HPDE6-E6E7 (cell line): Measurements from ENCODE around the gene RGS21.
A peak's percentile ranks its signal among the peaks of the same experiment; 100 is the strongest.

Experiments used
- DNase-seq: peaks from one replicate; pipeline ENCODE4 v3.0.0; 2011; ENCODE audit warnings: missing footprints; ENCODE audit errors: extremely low spot score

Gene RGS21

GRCh38 chr1:192378878-192379277 lies 62.1 kb downstream of the RGS21 start:
- DNase-seq, result no peak

GRCh38 chr1:192379554-192379953 lies 62.8 kb downstream of the RGS21 start:
- DNase-seq, result no peak

GRCh38 chr1:192382758-192383157 lies 66.0 kb downstream of the RGS21 start:
- DNase-seq, result no peak

GRCh38 chr1:192386051-192386650 lies 69.4 kb downstream of the RGS21 start:
- DNase-seq, result no peak

- no peak for DNase-seq
These were observed 78.4 kb downstream of the RGS21 start for GRCh38 chr1:192395211-192395610.

- no peak for DNase-seq
These were observed 79.1 kb downstream of the RGS21 start for GRCh38 chr1:192395895-192396294.

- no peak for DNase-seq
These were observed 82.4 kb downstream of the RGS21 start for GRCh38 chr1:192399161-192399560.

GRCh38 chr1:192401825-192402224 lies 85.0 kb downstream of the RGS21 start:
- DNase-seq, result peak; percentile 20

- DNase-seq, result no peak
These were observed 85.8 kb downstream of the RGS21 start for GRCh38 chr1:192402571-192402970.

GRCh38 chr1:192407206-192407605 lies 90.4 kb downstream of the RGS21 start:
- no peak for DNase-seq
